Nephron progenitor cell (in vitro differentiated cells): ENCODE measurements around the gene UBE2R2.

Source experiments
- DNase-seq: peaks from one replicate; pipeline ENCODE4 v3.0.0; 2021
- H3K27ac Mint-ChIP-seq: 2 replicates; pipeline ENCODE4 v1.8.0; 2021; ENCODE audit warnings: mild to moderate bottlenecking, moderate library complexity, mixed read lengths
- H3K27me3 Mint-ChIP-seq: 2 replicates; pipeline ENCODE4 v1.8.0; 2021; ENCODE audit warnings: mild to moderate bottlenecking, low read depth, mixed read lengths; ENCODE audit not compliant: poor library complexity
- H3K36me3 Mint-ChIP-seq: 2 replicates; pipeline ENCODE4 v1.8.0; 2021; ENCODE audit warnings: low read depth, mixed read lengths
- H3K4me1 Mint-ChIP-seq: 2 replicates; pipeline ENCODE4 v1.8.0; 2021; ENCODE audit warnings: mixed read lengths
- H3K4me3 Mint-ChIP-seq: 2 replicates; pipeline ENCODE4 v1.8.0; 2021; ENCODE audit warnings: mild to moderate bottlenecking, moderate library complexity, mixed read lengths
- H3K9me3 Mint-ChIP-seq: 2 replicates; pipeline ENCODE4 v1.8.0; 2021; ENCODE audit warnings: mild to moderate bottlenecking, moderate library complexity, mixed read lengths
- CTCF ChIP-seq: fragments of 200-600 bp; sonication (generic); IDR thresholded peaks from 2 replicates; pipeline ENCODE4 v1.5.0; 2021; ENCODE audit warnings: antibody characterized with exemption

The UBE2R2 gene

GRCh38 chr9:33880211-33881089 lies 63.5 kb downstream of the UBE2R2 start:
- Mint-ChIP-seq H3K27ac (peak overlapping the region; percentile 82), H3K9me3 (no peaks in the 10 kb centered on the region), H3K36me3 (peaks cover under 1% of the 10 kb centered on the region), H3K27me3 (no peaks in the 10 kb centered on the region), H3K4me1 (peaks cover 34% of the 10 kb centered on the region), H3K4me3 (no peak overlapping the region)
- no peak for DNase-seq
- TF ChIP-seq CTCF, result no peak

- Mint-ChIP-seq H3K36me3 (peaks cover 13% of the 10 kb centered on the region), H3K4me1 (peaks cover 34% of the 10 kb centered on the region), H3K27me3 (no peaks in the 10 kb centered on the region), H3K9me3 (no peaks in the 10 kb centered on the region), H3K4me3 (no peak overlapping the region), H3K27ac (peak overlapping the region; percentile 38)
- DNase-seq, result no peak
- no peak for TF ChIP-seq CTCF
These were observed 64.7 kb downstream of the UBE2R2 start for GRCh38 chr9:33881635-33882034.

GRCh38 chr9:33884856-33885701 lies 68.1 kb downstream of the UBE2R2 start:
- H3K27me3 Mint-ChIP-seq, result no peaks in the 10 kb centered on the region
- DNase-seq, result no peak
- H3K4me1 Mint-ChIP-seq, result peaks cover 14% of the 10 kb centered on the region
- no peaks in the 10 kb centered on the region for H3K9me3 Mint-ChIP-seq
- TF ChIP-seq CTCF, result no peak
- no peak overlapping the region for H3K4me3 Mint-ChIP-seq
- H3K27ac Mint-ChIP-seq, result peak overlapping the region; percentile 49
- H3K36me3 Mint-ChIP-seq, result peaks cover 45% of the 10 kb centered on the region

GRCh38 chr9:33885948-33886347 lies 69.0 kb downstream of the UBE2R2 start:
- H3K36me3 Mint-ChIP-seq, result peaks cover 49% of the 10 kb centered on the region
- no peak for TF ChIP-seq CTCF
- H3K4me3 Mint-ChIP-seq, result no peak overlapping the region
- H3K4me1 Mint-ChIP-seq, result peaks cover 8% of the 10 kb centered on the region
- DNase-seq, result no peak
- H3K9me3 Mint-ChIP-seq, result no peaks in the 10 kb centered on the region
- no peaks in the 10 kb centered on the region for H3K27me3 Mint-ChIP-seq
- H3K27ac Mint-ChIP-seq, result no peak overlapping the region

GRCh38 chr9:33893861-33894260 lies 76.9 kb downstream of the UBE2R2 start:
- H3K4me1 Mint-ChIP-seq, result no peaks in the 10 kb centered on the region
- peaks cover 58% of the 10 kb centered on the region for H3K36me3 Mint-ChIP-seq
- no peak overlapping the region for H3K27ac Mint-ChIP-seq
- H3K9me3 Mint-ChIP-seq, result no peaks in the 10 kb centered on the region
- no peaks in the 10 kb centered on the region for H3K27me3 Mint-ChIP-seq
- TF ChIP-seq CTCF, result no peak
- no peak overlapping the region for H3K4me3 Mint-ChIP-seq
- DNase-seq, result no peak
